ENCODE results near the gene CLCNKB.
"Not testable (repeated sequence)": the region's sequence is repeated elsewhere in the genome, so short reads cannot be mapped to it uniquely, and the experiment has no call there.

Gene CLCNKB

DNA sequence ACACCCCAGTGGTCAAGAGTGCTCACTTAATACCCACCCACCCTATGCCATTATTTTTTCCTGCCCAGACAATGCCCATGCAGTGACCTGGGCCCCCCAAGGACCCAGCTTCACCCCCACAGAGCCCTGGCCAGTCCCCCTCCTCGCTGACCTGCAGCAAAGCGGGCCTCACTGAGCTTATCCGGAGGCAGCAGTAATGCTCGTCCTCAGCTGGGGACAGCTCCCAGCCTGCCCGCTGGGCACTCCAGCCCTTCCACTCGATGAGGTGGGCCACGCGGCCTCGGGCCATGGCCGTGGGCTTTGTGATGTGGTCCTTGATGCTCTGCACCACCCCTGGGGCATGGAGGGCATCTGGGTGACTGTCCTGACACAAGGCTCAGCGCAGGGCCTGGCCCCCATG, 7.1 kb upstream of the CLCNKB start:
- not testable (repeated sequence) for FAIRE-seq

DNA sequence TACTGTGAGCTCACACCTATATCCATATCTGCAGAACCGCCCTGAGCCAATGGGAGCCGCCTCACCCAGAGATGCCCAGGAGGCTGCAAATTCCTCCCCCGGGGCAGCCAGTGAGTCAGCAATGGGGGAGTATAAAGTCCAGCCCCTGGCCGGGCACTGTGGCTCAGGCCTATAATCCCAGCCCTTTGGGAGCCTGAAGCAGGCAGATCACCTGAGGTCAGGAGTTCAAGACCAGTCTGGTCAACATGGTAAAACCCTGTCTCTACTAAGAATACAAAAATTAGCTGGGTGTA, 5.0 kb upstream of the CLCNKB start:
- FAIRE-seq, result no peak

DNA sequence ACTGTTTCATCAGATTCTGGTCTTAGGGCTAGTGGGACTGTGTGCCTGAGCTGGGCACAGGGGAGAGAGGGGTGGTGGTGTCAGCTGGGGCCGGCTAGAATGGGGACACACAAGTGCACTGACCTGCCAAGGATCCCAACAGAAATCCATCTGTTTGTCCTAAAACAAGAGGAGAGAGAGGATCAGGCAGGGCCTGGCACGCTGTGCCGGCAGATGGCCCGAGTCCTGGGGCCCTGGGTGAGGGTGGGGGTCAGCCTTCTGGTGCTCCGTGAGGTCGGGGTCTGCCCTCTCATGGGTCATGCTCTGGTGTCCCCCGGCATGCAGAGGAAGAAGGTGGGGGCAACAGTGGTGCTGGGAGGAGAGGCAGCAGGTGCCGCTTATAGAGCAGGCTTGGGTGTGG, 3.7 kb upstream of the CLCNKB start:
- FAIRE-seq, result not testable (repeated sequence)

DNA sequence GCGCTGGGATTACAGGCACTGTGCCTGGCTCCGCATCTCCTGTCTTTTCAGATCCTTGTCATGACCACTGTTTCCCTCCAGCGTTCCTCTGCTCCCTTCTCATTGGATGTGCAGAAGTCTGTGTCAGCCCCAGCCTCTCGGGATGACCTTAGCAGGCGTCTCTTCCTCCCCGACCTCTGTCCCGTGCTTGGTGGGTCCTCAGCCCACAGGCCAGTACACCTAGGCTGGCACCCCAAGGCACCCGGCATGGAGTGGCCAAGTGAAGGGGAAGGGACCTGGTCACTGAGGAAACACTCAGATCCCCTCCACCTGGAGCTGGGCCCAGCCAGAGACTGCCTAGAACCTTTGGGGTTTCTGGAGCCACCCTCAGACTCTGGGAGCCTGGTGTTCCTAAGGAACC, 2.4 kb upstream of the CLCNKB start:
- FAIRE-seq, result no peak

DNA sequence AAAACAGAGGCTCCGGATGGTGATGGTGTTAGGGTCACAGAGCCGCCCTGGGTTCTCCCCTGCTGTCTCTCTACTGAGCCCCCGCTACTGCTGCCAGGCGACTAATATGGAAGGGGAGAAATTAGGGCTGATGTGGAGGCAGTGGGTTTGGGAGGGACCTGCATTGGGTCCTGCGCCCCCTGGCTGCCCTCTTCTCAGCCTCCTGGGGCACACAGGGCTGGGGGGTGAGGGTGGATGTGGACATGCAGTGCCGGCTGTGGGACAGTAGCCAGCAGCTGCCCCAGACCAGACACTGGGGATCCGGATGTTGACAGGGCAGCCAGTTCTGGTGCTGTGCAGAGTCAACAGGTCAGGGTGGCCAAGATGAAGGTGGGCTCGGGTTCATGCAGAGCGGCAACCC, 1.5 kb upstream of the CLCNKB start:
- FAIRE-seq, result no peak

DNA sequence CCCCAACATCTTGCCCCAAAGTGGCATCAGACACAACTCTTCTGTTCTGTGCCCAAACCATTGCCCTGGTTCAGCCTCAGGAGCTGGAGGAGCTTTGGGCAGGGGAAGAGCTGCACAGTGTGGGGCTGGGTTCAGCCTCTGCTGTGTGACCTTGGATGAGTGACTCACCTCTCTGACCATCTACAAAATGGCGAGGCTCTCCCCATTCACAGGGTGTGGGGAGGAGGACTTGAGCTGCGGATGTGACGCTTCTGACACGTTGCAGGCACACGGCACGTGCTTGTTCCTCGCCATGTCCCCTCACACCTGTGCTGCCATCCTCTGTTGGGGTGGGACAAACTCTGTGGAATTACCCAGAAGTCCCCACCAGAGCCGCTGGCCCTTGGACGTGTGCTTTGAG, 928 bp upstream of the CLCNKB start:
- FAIRE-seq, result not testable (repeated sequence)

DNA sequence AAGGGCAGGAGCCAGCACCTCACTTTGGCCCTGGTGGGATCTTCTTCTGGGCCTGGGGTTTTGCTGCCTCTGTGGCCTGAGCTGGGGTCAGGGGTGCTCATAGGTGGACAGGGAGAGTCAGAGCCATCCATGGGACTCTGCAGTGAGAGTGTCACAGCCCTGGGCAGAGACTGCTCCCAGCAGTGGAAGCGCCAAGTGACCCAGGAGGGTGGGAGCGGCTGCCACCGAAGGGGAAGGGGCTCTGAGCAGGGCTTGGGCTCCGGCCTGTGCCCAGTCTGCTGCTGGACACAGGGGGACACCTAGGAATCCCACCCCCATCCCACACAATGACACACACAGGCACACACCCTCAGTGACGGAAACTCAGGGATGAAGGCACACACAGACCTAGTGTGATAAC, 368 bp downstream of the CLCNKB start:
- no peak for FAIRE-seq

DNA sequence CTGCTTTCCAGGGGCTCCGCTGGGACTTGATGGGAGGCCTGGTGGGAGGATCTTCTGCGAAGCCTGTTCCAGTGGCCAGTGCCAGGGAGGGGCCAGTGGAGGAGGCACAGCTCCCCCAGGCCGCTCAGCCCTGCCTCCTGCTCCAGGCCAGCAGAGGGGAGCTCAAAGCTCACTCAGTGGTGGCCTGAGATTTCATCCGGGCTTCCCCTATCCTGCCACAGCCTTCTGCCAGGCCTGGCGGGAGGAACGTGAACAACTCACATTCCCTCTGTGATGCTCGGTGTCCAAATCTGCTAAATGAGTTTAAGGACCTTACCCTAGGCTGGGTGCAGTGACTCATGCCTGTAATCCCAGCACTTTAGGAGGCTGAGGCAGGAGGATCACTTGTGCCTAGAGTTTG, 3.3 kb downstream of the CLCNKB start:
- FAIRE-seq, result no peak

DNA sequence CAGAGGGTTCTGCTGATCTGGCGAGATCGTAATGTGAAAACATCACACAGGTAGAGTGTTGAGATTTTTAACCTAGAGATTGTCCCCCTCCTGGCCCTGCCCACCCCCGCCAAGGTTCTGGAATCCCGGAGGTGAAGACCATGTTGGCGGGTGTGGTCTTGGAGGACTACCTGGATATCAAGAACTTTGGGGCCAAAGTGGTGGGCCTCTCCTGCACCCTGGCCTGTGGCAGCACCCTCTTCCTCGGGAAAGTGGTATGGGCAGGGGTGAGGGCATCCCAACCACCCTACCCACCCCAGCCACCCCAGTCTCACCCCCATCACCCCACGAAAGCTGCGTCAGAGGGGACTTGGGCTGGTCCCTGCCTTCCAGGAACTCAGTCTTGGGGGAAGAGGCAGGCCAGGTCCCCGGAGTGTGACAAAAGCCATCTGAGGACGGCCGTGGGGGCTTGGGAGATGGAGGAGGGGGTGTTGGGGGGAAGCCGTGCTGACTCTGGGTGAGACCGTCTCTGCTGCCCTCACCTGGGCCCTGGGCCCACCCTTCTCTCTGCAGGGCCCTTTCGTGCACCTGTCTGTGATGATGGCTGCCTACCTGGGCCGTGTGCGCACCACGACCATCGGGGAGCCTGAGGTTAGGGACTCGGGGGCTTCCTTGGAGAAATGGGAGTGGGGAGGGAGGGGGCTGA, 4.4 kb downstream of the CLCNKB start:
- no peak for FAIRE-seq

DNA sequence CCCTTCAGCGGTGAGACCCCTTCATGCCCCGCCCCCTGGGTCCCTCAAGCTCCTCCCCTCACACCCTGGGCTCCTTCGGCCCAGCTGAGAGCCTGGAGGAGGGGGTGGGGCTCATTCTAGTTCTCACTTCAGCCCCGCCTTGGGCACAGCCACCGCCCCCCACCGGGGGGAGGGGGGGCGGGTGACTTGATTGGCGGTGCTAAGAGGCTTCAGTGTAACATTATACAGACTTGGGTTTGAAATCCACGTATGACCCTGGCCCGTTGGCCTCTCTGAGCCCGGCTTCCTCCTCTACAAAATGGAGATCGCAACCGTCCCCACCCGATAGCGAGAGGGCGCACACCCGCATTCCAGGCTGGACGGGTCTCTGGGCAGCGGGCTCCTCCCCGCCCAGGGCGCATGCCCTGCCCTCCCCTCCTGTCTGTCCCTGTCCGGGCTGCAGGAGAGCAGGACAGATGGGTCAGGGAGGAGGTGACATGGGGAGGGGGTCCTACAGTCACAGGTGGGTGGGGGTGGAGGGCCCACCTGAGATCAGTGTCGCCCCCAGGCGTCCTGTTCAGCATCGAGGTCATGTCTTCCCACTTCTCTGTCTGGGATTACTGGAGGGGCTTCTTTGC, 5.1 kb downstream of the CLCNKB start:
- peak; percentile 15 for FAIRE-seq

DNA sequence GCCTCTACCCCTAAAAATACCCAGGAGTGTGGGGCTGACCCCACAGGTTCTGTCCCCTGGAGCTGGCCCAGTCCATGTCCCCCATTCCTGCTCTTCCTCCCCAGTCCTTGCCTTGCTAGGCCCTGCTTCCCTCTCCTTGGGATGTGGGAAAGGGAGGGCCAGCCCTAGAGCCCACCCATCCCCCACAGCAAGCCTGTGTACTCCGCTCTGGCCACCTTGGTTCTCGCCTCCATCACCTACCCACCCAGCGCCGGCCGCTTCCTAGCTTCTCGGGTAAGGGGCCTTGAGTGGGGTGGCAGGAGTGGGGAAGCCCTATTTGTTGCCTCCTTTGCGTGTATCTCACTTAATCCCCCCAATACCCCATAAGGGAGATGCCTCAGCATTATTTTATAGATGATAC, 6.7 kb downstream of the CLCNKB start:
- FAIRE-seq, result no peak

DNA sequence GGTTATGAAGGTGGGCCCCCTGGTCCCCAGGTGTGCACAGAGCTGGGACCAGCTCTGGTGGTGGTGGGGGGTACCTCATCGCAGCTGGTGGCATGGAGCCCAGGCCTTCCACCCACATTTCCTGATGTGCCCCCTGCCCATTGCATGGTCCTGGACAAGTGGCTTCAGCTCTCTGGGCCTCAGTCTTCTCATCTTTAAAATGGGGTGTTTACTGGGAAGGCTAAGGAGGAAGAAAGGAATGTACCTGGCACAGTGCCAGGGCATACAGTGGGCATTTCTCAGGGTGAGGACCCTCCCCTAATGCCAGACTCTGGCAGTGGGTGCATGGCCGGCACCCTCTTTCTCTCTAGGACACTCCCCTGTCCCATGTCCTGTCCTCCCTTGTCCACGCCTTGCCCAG, 7.5 kb downstream of the CLCNKB start:
- no peak for FAIRE-seq

DNA sequence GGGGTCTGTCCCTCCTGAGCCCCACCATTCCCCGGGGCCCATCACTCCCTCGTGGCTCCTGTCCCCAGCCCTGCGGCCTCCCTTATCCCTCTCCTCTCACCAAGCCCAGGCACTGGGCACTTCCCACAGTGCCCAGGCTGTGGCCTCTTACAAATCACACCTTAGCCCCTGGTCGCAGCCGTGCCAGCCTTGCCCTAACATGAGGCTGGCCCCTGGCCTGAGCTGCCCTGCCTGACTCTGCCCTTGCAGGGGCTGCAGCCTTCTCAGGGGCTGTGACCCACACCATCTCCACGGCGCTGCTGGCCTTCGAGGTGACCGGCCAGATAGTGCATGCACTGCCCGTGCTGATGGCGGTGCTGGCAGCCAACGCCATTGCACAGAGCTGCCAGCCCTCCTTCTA, 8.4 kb downstream of the CLCNKB start:
- FAIRE-seq, result not testable (repeated sequence)

DNA sequence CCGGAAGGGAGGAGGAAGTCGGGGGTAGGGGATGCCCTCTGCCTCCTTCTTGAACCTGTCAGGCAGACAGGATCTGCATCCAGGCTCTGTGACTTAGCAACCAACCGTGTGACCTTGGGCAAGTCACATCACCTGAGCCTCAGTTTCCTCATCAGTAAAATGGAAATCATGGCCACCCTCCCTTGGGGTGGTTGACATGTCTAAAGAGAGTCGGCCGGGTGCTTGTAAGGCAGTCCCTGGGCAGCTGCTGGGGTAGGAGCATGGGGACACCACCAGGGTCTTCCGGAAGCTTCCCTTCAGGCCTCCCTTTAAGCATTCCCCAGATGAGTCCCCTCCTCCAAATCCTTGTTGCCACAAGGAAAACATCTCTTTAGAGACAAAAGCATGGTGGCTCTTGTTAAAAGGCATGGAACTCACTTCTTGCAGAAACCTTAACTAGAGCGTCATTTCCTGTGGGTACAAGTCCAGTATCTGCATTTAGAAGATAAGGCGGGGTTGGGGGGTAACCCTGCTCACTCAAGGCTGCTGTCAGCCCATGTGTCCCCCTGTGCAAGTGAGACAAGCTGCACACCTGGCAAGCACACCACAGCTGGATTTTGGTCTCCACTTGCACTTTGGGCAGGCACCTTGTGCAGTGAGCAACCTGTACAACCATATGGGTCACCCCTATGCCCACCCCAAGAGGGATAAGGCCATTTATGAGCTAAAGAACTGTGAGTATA, 10.4 kb downstream of the CLCNKB start:
- no peak for FAIRE-seq

DNA sequence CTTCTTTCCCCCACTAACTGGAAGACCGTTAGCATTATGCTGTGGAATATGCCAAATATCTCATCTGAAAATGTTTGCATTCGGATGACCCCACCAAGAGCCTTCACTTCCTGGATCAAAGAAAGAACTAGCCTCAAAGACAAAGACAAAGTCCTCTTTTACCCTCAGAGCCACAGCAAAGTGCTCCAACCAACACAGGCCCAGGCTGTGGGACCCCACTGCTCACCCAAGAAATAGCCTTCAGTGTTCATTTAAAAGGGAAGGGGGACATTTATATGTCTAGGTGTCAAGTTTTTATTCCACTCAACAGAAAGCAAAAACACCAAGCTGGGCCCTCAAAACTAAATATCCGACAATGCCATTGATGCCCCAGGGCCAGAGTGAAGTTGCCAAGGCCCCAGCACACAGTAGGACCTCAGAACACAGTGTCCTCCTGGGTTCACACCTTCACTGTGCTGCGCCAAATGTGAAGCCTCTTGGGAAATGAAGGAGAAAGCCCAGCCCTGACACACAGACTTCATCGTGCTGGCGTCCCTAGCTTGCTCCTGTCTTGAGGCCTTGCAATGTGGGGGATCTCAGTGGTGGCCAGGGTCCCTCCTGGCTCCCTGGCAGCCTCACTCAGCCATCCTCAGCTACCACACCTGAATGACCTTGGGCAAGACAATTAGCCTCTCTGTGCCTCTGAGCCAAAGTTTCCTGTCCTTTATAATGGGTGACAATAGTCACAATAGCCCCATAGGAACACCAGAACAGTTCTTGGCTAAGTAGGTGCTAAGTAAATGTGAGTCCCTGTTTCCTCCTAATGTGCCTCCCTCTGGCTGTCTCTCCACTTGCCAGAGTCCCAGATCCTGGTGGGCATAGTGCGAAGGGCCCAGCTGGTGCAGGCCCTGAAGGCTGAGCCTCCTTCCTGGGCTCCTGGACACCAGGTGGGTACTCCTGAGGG, 11.3 kb downstream of the CLCNKB start:
- FAIRE-seq, result no peak

DNA sequence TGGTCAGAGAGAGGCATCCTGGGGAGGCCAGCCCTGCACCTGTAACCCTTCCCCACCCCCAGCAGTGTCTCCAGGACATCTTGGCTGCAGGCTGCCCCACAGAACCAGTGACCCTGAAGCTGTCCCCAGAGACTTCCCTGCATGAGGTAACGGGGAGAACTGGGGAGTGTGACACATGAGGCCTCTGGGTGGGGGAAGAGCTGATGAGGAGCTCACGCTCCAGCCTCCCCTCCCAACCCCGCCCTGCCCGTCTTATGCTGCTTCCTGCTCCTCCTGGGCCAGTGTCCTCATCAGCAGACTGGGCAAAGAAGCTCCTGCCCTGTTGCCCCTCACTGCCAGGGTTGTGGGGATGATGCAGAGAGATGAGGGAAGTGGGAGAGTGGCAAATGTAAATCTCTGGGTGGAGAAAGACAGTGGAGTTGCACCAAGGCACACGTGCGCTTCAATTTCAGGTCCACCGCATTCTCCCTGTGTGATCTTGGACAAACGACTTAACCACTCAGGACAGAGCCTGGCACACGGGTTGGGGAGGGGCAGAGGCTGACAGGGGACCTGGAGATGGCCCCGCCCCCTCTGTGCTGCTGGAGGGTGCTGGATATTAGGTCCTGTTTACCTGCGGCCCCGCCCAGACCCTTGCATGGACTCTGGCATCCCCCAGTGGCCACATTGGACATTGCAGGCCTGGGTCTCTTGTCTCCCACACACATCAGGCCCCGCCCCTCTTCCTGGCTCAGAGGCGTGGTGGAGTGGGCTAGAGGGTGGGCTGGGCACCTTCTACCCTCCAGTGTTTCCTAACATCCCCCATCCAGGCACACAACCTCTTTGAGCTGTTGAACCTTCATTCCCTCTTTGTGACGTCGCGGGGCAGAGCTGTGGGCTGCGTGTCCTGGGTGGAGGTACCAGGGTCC, 12.3 kb downstream of the CLCNKB start:
- FAIRE-seq, result peak; percentile 76

DNA sequence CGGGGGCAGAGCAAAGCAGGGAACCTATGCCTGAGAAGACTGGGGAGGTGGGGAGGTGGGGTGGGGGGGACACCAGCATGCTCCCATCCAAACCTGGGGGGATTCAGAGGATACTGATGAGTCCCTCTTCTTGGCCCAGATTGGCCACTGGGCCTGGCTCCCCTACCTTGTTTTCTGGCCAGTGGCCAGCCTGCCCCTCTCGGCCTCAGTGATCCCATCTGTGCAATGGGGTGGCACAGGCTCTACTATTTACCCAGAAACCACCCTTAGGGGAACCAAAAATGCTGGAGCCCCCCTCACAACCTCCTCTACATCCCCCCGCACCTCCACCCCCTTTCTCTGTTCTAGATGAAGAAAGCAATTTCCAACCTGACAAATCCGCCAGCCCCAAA, 12.9 kb downstream of the CLCNKB start:
- not testable (repeated sequence) for FAIRE-seq

DNA sequence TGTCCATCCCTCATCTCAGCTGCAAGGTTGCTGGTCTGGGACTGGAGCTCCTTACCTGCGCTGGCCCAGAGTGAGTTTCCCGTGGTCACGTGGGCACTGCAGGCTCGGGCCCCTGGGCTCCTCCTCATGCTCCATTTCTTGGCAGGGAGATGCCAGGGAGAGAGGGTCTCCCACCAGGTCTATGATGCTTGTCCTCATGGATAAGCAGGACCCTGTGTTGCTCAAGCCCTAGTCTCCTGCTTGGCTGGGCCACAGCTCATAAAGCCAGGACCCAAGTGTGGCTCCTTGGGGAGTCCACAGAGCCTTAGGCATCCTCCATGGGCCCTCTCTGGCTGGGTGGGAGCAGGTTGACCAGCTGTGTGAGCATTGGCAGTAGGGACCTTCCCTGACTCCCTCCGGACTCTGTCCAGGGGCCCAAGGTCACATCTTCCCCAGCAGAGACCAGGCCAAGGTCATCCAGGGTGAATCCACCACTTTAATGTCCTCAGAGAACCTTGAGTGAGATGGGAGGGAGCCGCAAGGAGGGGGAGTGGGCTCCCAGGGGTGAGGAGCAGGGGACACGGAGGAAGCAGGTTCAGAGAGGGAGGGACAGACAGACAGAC, 13.8 kb downstream of the CLCNKB start:
- FAIRE-seq, result not testable (repeated sequence)

DNA sequence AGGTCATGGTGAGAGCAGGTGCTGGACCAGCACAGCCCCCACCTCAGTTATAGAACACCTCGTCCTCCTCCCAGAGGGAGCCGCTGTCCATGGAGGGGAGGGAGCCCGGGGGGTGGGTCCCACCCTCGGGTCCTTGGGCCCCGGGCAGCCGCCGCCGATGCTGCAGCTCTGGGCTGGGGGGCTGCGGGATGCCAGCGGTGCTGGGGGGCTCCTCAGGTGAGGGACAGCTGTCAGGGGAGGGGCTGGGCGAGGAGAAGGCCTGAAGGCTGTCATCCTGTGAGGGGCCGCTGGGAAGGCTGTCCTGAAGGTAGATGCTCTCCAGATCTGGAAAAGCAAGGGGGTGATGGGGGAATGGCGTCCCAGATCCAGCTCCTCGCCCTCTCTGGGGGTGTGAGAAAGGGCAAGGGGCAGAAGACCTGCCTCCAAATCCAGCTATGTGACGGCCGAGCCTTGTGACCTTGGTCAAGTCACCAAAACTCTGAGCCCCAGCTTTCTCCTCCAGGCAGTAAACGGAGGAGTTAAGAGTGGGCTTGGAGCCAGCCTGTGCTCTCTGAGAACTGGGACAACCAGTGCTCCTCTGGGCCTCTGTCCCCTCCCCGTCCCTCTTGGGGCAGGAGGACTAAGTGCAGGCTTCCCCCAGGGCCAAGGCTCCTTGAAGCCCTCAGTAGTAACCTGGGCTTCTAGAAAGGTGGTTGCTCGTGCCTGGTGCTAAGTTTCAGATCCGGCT, 15.0 kb downstream of the CLCNKB start:
- not testable (repeated sequence) for FAIRE-seq

DNA sequence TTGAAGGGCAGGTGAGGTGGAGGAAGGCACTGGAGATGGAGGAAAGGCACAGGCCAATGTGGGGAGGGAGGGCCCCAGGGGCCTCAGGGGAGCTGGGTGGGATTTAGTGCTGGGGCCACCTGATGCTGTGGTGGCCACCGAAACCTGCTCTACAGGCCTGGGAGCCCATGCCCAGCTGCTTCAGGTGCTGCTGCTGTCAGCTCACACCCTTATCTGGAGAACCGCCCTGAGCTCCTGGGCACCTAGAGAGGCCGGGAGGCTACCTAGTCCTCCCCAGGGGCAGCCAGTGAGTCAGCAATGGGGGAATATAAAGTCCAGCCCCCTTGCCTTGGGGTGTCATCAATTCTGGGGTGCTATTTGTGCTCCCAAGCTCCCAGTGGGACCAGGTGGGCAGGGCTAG, 17.7 kb downstream of the CLCNKB start:
- FAIRE-seq, result no peak
